ENCODE data around the gene CCNQ. TPM values are rescaled to one million over a fixed set of nuclear protein-coding genes. Genes with fewer than 3 reads are reported as not detected.

Gene CCNQ
- total RNA-seq, 1 donor from 2014 or later: 42.5 TPM

DNA sequence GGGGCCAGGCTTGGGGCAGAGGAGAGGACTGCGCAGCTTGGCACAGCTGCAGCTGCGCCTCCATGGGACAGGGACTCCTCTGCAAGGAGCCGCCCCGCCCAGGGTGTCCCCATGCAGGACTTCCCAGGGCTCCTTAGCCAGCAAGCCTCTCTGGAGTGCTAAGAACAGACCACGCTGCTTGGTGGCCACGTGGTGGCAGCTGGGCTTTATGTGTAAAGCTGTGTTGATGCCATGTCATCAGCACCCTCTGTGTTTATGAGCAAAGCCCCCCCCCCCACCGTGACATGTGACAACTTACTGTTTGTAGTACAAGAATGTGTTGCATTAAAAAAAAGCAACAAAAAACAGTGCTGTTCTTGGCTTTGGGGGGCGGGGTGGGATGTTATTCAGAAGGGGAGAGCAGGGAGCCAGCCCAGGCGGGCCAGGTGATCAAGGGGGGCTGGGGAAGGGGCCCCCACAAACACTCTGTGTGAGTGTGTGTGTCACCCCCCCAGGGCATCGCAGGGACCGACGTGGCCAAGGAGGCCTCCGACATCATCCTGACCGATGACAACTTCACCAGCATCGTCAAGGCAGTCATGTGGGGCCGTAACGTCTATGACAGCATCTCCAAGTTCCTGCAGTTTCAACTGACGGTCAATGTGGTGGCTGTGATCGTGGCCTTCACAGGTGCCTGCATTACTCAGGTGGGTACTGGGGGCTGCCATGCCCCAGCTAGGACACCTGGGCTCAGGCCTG is 41.2 kb downstream of the CCNQ start:
- DNase-seq: no peak
- intact Hi-C loops (cut with micrococcal nuclease): no loop called here
- ATAC-seq: no peak

- DNase-seq: no peak
- intact Hi-C loops (cut with micrococcal nuclease): no loop called here
- no peak for ATAC-seq
Observed at GRCh38 chrX:153556767-153557166, 42.2 kb downstream of the CCNQ start.

DNA sequence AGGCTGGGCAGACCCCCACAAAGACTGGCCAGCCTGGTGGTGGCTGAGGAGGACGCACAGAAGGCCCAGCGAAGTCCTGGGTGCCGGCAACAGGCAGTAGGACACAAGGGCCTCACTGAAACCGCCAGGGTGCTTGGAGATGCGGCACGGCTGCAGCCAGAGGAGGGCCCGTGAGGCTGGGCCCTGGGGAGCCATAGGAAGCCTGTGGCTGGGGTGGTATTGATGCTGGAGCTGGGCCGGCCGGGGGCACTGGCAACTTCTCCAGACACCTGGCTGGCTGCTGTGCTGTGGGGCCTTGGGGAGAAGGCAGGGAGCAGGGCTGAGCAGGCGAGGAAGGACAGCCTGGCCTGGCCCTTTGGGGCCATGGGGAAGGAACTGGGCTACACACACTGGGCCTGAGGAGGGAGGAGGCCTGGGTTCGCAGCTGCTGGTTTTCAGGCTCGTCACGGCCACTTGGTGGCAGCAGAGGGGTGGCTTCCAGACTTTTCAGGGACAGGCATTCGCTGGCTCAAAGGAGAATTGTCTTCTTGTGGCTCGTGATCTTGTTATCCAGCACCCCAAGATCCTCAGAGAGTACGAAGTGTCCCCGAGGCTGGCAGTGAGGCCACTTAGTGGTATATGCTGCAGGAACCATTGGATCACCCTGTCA is 44.3 kb downstream of the CCNQ start:
- DNase-seq (peak; percentile 78), ATAC-seq (peak; percentile 81)
- intact Hi-C loops (cut with micrococcal nuclease): no loop called here

- intact Hi-C loops (cut with micrococcal nuclease): no loop called here
Observed at GRCh38 chrX:153551135-153551534, 47.8 kb downstream of the CCNQ start.

DNA sequence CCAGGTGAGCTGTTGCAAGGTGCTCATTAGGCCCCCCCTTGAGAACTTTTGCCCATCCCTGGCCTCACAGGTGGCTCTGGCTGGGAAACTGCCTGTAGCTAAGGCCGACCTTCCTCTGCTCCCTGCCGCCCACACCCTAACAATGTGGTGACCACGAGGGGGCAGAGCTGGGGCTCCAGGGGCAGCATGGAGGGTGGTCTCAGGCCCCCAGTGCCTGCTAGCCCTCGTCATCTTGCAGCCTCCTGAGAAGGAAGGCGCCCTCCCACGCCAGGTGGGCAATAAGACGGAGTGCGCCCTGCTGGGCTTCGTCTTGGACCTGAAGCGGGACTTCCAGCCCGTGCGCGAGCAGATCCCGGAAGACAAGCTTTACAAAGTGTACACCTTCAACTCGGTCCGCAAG is 49.1 kb downstream of the CCNQ start:
- ATAC-seq (no peak), DNase-seq (no peak)
- intact Hi-C loops (cut with micrococcal nuclease): no loop called here

More at GRCh38 chrX:153551135-153551534, 47.8 kb downstream of the CCNQ start:
- DNase-seq: no peak
- no peak for ATAC-seq

DNA sequence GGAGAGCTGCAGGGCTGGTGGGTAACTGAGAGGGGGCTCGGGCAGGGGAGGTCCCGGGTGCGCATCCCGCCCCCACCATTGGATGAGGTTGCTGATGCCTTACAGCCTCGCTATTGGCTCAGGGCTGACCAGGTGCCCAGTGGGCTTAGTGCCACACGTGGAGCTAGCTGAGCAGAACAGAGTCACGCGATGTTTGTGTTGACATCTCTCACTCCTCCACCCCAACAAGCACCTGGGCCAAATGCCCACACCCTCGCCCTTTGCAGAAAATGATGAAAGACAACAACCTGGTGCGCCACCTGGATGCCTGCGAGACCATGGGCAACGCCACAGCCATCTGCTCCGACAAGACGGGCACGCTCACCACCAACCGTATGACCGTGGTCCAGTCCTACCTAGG is 49.7 kb downstream of the CCNQ start:
- ATAC-seq: no peak
- DNase-seq: no peak
- intact Hi-C loops (cut with micrococcal nuclease): no loop called here

DNA sequence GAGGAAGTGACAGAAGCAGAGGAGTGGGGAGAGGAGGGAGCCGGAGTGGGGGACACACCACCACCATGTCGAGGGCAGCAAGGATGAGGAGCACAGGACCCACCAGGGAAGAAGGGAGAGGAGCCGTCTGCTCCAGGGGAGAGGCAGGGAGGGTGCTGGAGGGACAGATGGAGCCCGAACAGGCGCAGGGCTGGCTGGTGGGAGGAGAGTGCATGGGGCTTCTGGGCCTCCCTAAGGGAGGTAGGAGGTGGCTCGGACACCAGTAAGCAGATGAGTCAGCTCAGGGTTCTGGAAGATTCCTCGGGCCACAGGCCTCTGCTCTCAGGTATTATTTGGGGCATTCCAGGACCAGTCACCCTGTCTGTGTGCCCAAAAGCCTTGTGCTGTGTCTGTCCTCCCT is 51.7 kb downstream of the CCNQ start:
- no peak for ATAC-seq
- no peak for DNase-seq

DNA sequence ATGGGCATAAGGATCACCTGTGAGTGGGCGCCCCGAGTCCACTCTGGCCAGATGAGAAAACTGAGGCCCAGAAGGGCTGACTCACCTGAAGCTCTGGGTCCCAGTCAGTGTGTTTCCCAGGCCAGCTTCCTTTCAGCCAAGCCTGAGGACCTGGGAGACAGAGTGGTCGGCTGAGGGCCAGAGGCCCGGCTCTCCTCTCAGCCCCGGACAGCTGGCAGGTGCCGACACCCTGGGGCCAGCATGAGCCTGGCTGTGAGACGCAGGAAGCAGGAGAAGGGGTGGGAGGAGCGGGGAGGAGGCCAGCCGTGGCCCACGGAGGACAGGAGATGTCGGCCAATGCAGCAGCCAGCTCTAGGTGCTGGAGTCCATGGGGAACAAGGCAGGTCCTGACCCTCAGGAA is 52.6 kb downstream of the CCNQ start:
- intact Hi-C loops (cut with micrococcal nuclease): no loop called here
- no peak for DNase-seq
- no peak for ATAC-seq

More for the DNA sequence above, 51.7 kb downstream of the CCNQ start:
- intact Hi-C loops (cut with micrococcal nuclease): no loop called here

GRCh38 chrX:153544727-153545126 is 54.2 kb downstream of the CCNQ start:
- intact Hi-C loops (cut with micrococcal nuclease): no loop called here
- ATAC-seq (no peak), DNase-seq (no peak)

DNA sequence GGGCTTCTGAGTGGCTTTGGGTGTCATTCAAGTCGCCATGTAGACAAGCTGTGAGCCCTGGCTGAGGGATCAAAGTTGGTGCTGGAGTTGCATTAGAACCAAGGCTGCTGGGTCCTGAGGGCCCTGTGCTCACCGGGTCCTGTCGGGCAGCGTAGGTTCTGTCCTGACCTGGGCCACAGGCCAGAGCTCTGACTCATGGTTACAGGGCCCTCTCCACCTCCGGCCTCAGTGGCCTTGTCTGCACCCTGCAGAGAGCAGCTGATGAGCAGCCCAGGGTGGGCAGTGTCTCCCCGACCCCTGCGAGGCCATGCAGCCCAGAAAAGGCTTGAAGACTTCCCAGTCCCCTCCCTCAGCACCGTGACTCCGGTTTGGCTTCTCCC is 59.0 kb downstream of the CCNQ start:
- ATAC-seq: no peak
- intact Hi-C loops (cut with micrococcal nuclease): no loop called here
- no peak for DNase-seq

- intact Hi-C loops (cut with micrococcal nuclease): no loop called here
- peak; percentile 75 for DNase-seq
- peak; percentile 93 for ATAC-seq
Observed at GRCh38 chrX:153539171-153539978, 59.6 kb downstream of the CCNQ start.

- no peak for ATAC-seq
- no peak for DNase-seq
- intact Hi-C loops (cut with micrococcal nuclease): no loop called here
Observed at GRCh38 chrX:153538424-153538823, 60.5 kb downstream of the CCNQ start.

Other genes starting within 250 kb of the CCNQ start
- gene PNMA6E, start 197.8 kb downstream of the CCNQ start, total RNA-seq: not detected
- gene ZFP92, start 187.7 kb downstream of the CCNQ start, total RNA-seq: 0.57 TPM
- gene TREX2, start 153.1 kb downstream of the CCNQ start, total RNA-seq: 0.25 TPM
- 16.2 TPM for gene HAUS7, start 128.6 kb downstream of the CCNQ start, total RNA-seq
- 40.6 TPM for gene BGN, start 104.2 kb downstream of the CCNQ start, total RNA-seq
- gene ATP2B3, start 81.5 kb downstream of the CCNQ start, total RNA-seq: not detected
- gene DUSP9, start 48.1 kb upstream of the CCNQ start, total RNA-seq: 0.10 TPM
- gene PNCK, start 74.7 kb upstream of the CCNQ start, total RNA-seq: 14.5 TPM
- 208 TPM for gene SLC6A8, start 88.8 kb upstream of the CCNQ start, total RNA-seq
- gene BCAP31, start 125.2 kb upstream of the CCNQ start, total RNA-seq: 91.6 TPM
- gene ABCD1, start 125.7 kb upstream of the CCNQ start, total RNA-seq: 16.5 TPM
- gene PLXNB3, start 165.1 kb upstream of the CCNQ start, total RNA-seq: 2.4 TPM
- gene SRPK3, start 181.9 kb upstream of the CCNQ start, total RNA-seq: 43.6 TPM
- gene IDH3G, start 195.2 kb upstream of the CCNQ start, total RNA-seq: 81.2 TPM
- 145 TPM for gene SSR4, start 195.5 kb upstream of the CCNQ start, total RNA-seq
- gene PDZD4, start 231.4 kb upstream of the CCNQ start, total RNA-seq: 2.6 TPM

All from left ventricle myocardium superior (tissue), 1 donor.